ENCODE data around the gene USP36. TPM values are rescaled to one million over a fixed set of nuclear protein-coding genes. Genes with fewer than 3 reads are reported as not detected.

USP36 gene
- total RNA-seq, 1 experiment from 2014 or later: 103 TPM

DNA sequence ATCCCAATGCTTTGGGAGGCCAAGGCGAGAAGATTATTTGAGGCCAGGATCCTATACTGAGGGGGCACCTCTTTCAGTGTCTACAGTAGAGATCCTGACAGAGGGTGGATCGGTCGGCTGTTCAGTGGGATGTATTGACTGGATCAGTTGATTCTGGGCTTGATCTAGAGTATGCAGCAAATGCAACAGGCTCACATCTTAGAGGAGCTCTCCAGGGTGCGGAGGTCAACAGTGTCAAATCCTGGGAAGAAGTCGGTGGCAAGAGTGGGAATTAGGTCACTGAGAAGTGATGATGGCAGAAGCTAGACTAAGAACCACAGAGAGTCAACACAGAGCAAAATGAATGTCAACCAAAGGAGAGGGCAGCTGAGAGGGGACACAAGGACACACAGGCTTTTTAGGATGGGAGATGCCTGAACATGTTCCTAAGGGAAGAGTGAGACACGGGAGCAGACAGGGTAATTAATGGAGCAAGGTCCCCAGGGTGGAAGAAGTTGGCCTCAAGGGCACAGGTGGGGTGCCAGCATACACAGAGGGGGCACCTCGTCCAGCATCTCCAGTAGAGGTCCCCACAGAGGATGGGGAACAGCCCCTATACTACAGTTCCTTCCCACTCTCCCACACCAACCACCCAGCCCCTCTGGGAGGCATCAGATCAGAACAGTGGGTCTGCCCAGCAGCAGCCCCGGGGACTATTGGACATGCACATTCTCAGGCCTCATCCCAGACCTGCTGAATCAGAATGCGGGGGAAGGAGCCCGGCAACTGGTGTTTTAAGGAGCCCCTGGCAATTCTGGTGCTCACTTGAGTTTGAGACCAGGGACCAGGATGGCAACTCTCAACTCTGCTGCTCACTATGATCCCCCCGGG lies 48.5 kb downstream of the USP36 start:
- Histone ChIP-seq H3K36me3 (ENCODE audit: control insufficient read depth, insufficient read depth, low read length) (no peaks in the 10 kb centered on the region; the same call in 1 of the 2 replicates), H3K27me3 (replicated peaks; ENCODE audit: control insufficient read depth, insufficient read depth, low read length) (no peaks in the 10 kb centered on the region), H3K9me3 (no peaks in the 10 kb centered on the region), H3K4me3 (ENCODE audit: low read depth, low read length) (no peak overlapping the region), H3K4me1 (no peaks in the 10 kb centered on the region)
- DNase-seq: no peak
- TF ChIP-seq, protein P1, sequence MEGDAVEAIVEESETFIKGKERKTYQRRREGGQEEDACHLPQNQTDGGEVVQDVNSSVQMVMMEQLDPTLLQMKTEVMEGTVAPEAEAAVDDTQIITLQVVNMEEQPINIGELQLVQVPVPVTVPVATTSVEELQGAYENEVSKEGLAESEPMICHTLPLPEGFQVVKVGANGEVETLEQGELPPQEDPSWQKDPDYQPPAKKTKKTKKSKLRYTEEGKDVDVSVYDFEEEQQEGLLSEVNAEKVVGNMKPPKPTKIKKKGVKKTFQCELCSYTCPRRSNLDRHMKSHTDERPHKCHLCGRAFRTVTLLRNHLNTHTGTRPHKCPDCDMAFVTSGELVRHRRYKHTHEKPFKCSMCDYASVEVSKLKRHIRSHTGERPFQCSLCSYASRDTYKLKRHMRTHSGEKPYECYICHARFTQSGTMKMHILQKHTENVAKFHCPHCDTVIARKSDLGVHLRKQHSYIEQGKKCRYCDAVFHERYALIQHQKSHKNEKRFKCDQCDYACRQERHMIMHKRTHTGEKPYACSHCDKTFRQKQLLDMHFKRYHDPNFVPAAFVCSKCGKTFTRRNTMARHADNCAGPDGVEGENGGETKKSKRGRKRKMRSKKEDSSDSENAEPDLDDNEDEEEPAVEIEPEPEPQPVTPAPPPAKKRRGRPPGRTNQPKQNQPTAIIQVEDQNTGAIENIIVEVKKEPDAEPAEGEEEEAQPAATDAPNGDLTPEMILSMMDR (IDR thresholded peaks at IDR 0.05; ENCODE audit: insufficient read depth in 1 of 2, low read depth in 1 of 2, low read length in 1 of 2, severe bottlenecking in 1 of 2, unreplicated experiment in 1 of 2): no peak
- no TSS peak for BruUV-seq (replicated peaks)
- H3K9me3 Mint-ChIP-seq (ENCODE audit: unreplicated experiment): no peaks in the 10 kb centered on the region
- CTCF ChIA-PET: no interaction called here
- H3K27ac Mint-ChIP-seq (ENCODE audit: unreplicated experiment): no peak overlapping the region
- H3K36me3 Mint-ChIP-seq (ENCODE audit: insufficient read depth, unreplicated experiment): peaks cover 52% of the 10 kb centered on the region
- intact Hi-C loops (cut with micrococcal nuclease; ENCODE audit: unreplicated experiment): no loop called here
- H3K27me3 Mint-ChIP-seq (ENCODE audit: insufficient read depth, unreplicated experiment): no peaks in the 10 kb centered on the region
- H3K4me3 Mint-ChIP-seq (ENCODE audit: unreplicated experiment): no peak overlapping the region
- no peaks in the 10 kb centered on the region for H3K4me1 Mint-ChIP-seq (ENCODE audit: low read depth, unreplicated experiment)
- POLR2A ChIA-PET: no interaction called here

DNA sequence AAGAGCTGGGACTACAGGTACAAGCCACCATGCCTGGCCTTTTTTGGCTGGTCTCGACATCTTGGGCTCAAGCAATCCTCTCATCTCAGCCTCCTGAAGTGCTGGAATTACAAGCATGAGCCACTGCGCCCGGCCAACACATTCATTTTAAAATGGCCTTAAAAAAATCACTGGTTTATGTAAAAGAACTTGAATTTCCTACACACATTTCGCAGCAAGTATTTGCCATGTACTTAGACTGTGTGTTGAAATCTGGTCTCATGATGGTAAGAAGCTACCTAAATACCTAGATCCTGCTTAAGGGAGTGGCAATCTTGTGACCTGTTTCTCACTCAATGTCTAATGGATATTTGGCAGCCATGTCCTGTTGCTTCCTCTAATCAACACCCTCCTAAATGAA lies 50.1 kb downstream of the USP36 start:
- ChIA-PET CTCF (interaction anchor here (0.6 kb wide), 1 partner anchor 613 kb away, joined by 3 read pairs; no protein-coding TSS in a partner anchor), POLR2A (interaction anchor here (0.7 kb wide), 1 partner anchor 183 kb away, joined by 4 read pairs; no protein-coding TSS in a partner anchor)
- Histone ChIP-seq H3K36me3 (ENCODE audit: control insufficient read depth, insufficient read depth, low read length) (no peaks in the 10 kb centered on the region; the same call in 1 of the 2 replicates), H3K4me3 (ENCODE audit: low read depth, low read length) (no peak overlapping the region), H3K4me1 (no peaks in the 10 kb centered on the region), H3K27me3 (replicated peaks; ENCODE audit: control insufficient read depth, insufficient read depth, low read length) (no peaks in the 10 kb centered on the region), H3K9me3 (no peaks in the 10 kb centered on the region)
- Mint-ChIP-seq H3K27ac (ENCODE audit: unreplicated experiment) (no peak overlapping the region), H3K27me3 (ENCODE audit: insufficient read depth, unreplicated experiment) (no peaks in the 10 kb centered on the region), H3K4me1 (ENCODE audit: low read depth, unreplicated experiment) (no peaks in the 10 kb centered on the region), H3K36me3 (ENCODE audit: insufficient read depth, unreplicated experiment) (peaks cover 42% of the 10 kb centered on the region), H3K4me3 (ENCODE audit: unreplicated experiment) (no peak overlapping the region), H3K9me3 (ENCODE audit: unreplicated experiment) (no peaks in the 10 kb centered on the region)
- no TSS peak for BruUV-seq (replicated peaks)
- intact Hi-C loops (cut with micrococcal nuclease; ENCODE audit: unreplicated experiment): no loop called here
- DNase-seq: no peak
- TF ChIP-seq, protein P1 (IDR thresholded peaks at IDR 0.05; ENCODE audit: insufficient read depth in 1 of 2, low read depth in 1 of 2, low read length in 1 of 2, severe bottlenecking in 1 of 2, unreplicated experiment in 1 of 2): no peak

DNA sequence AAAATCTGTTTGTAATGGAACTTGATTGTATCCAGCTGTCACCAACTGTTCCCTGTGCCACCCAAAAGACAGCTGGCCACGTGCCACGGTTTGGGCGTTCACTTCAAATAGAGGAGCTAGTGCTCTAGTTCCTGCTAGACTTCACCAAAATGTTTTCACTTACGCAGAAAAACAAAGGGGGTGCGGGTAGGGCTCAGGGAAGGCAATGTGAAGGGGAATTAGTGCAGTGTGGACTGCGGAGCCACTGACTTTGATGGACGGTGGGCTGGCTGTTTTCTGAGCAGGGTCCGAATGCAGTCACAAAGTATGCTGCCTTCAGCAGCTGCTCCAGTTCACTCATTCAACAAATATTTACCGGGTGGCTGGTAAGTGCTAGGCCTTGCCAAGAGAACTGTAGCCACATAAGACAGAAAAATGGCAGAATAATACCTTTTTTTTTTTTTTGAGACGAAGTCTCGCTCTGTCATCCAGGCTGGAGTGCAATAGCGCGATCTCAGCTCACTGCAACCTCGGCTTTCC lies 50.9 kb downstream of the USP36 start:
- H3K27me3 Mint-ChIP-seq (ENCODE audit: insufficient read depth, unreplicated experiment): no peaks in the 10 kb centered on the region
- H3K4me1 Mint-ChIP-seq (ENCODE audit: low read depth, unreplicated experiment): no peaks in the 10 kb centered on the region
- BruUV-seq (replicated peaks): no TSS peak
- no peak overlapping the region for H3K4me3 Mint-ChIP-seq (ENCODE audit: unreplicated experiment)
- H3K36me3 ChIP-seq (ENCODE audit: control insufficient read depth, insufficient read depth, low read length): no peaks in the 10 kb centered on the region; the same call in 1 of the 2 replicates
- no peaks in the 10 kb centered on the region for H3K9me3 Mint-ChIP-seq (ENCODE audit: unreplicated experiment)
- no peak overlapping the region for H3K27ac Mint-ChIP-seq (ENCODE audit: unreplicated experiment)
- no peak overlapping the region for H3K4me3 ChIP-seq (ENCODE audit: low read depth, low read length)
- POLR2A ChIA-PET: interaction anchor here (0.7 kb wide), 1 partner anchor 182 kb away, joined by 4 read pairs; no protein-coding TSS in a partner anchor
- TF ChIP-seq, protein P1 (IDR thresholded peaks at IDR 0.05; ENCODE audit: insufficient read depth in 1 of 2, low read depth in 1 of 2, low read length in 1 of 2, severe bottlenecking in 1 of 2, unreplicated experiment in 1 of 2): no peak
- DNase-seq: no peak
- peaks cover 34% of the 10 kb centered on the region for H3K36me3 Mint-ChIP-seq (ENCODE audit: insufficient read depth, unreplicated experiment)
- intact Hi-C loops (cut with micrococcal nuclease; ENCODE audit: unreplicated experiment): no loop called here
- CTCF ChIA-PET: no interaction called here
- H3K4me1 ChIP-seq: no peaks in the 10 kb centered on the region
- no peaks in the 10 kb centered on the region for H3K9me3 ChIP-seq
- H3K27me3 ChIP-seq (replicated peaks; ENCODE audit: control insufficient read depth, insufficient read depth, low read length): no peaks in the 10 kb centered on the region
